GM10847 (cell line): Measurements from ENCODE around the gene EIF3I.

Source experiments
- POLR2A ChIP-seq: IDR thresholded peaks from 2 replicates; pipeline ENCODE4 v1.6.1; 2011; ENCODE audit not compliant: insufficient read length; ENCODE audit errors: extremely low read depth

The EIF3I gene

DNA sequence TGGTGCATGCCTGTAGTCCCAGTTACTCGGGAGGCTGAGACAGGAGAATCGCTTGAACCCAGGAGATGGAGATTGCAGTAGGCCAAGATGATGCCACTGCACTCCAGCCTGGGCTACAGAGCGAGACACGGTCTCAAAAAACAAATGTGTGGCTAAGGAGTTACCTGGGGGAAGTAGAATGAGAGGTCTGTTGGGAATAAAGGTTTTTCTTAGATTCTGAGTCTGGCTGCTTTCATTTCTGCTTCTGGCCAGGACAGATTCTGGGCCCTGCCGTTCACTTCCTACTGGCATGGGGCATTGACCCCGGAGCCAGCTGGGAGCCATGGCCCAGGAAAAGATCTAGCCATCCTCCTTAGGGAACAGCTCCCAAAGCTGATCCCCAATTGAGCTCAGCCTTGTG, 13.7 kb upstream of the EIF3I start:
- TF ChIP-seq POLR2A: no peak

DNA sequence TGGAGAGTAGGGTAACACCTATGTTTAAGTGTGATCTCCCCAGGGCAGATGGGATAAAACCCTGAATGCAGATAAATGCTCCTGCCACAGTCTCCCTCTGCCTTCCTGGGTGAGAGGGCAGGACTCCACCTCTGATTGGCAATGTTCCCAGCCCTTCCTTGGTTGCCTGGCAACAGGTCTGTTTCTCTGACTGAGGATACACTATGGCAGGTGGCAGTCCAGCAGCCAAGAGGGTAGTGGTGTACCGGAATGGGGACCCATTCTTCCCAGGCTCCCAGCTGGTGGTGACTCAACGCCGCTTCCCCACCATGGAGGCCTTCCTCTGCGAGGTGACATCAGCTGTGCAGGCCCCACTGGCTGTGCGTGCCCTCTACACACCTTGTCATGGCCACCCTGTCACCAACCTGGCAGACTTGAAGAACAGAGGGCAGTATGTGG, 13.3 kb upstream of the EIF3I start, which contains the start of gene DCDC2B:
Gene DCDC2B, plus strand, starts transcription at position 199 of the 438 bp plus-strand sequence. Its CDS starts 5 bp downstream, at position 204.
- no peak for TF ChIP-seq POLR2A

DNA sequence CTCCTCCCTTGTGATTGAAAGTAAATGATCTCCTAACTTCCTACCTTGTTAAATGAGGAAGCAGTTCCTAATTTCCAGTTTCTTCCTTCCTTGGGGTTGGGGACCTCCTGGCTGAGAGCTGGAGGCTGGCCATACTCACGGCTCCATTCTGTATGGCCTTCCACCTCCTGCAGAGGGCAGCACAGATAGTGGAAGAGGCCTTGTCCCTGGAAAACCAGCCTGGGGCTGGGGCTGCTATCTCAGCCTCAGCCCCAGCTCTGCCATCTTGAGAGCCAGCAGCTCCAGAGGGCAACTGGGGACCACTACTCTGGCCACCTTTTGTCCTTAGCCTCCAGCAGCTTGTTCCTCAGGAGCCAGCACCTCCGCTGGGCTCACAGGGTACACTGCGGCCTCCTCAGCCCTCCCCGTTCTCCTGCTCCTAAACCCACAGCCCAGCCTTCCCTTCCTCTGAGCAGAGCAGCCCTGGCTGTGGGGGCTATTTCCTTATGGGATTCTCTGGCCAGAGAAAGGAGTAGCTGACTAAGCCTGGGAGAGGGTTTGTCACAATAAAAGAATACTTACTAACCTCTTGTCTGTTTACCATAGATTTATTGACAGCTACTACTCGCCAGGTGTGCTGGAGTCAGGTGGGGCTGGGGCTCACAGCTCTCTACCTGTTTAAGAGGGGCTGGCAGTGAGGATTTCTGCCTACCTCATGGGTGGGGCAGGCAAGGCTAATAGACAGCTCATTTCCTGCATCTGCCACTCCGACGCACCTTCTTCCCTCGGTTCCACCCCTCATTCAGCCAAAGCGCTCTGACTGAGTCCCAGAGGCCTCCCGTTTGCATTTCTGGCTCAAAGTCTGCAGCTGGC, 6.4 kb upstream of the EIF3I start:
- TF ChIP-seq POLR2A: no peak

DNA sequence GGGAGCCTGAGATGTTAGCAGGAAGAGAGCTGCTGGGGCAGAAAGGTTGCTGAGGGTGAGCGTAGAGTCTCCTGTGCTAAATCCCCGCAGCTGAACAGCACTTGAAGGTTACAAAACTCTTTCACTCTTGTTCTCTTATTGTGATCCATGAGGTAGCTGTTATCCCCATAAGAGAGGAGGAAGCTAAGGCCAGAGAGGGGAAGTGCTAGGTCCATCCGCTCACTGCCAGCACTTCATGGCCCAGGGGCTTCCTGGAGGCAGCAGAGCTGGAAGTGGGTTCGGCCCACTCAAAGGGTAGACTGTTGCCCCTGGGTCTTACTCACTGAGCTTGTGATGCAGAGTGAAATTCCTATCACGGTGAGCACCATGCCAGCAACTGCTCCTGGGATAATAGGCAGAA, 5.6 kb upstream of the EIF3I start:
- TF ChIP-seq POLR2A: no peak

DNA sequence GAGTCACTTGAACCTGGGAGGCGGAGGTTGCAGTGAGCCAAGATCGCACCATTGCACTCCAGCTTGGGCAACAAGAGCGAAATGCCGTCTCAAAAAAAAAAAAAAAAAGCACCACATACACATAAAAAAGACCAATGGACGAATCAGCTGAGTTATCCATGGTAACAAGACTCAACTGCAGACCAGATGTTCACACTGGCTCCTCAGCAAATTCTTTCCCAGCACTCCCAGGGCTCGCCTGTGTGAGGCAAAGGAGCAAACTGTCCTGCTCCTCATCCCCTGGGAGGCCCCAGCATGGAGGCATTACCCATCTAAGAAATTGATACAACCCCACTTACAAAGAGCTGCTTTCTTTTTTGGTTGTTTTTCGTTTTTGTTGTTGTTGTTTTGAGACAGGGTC, 3.2 kb upstream of the EIF3I start:
- no peak for TF ChIP-seq POLR2A

DNA sequence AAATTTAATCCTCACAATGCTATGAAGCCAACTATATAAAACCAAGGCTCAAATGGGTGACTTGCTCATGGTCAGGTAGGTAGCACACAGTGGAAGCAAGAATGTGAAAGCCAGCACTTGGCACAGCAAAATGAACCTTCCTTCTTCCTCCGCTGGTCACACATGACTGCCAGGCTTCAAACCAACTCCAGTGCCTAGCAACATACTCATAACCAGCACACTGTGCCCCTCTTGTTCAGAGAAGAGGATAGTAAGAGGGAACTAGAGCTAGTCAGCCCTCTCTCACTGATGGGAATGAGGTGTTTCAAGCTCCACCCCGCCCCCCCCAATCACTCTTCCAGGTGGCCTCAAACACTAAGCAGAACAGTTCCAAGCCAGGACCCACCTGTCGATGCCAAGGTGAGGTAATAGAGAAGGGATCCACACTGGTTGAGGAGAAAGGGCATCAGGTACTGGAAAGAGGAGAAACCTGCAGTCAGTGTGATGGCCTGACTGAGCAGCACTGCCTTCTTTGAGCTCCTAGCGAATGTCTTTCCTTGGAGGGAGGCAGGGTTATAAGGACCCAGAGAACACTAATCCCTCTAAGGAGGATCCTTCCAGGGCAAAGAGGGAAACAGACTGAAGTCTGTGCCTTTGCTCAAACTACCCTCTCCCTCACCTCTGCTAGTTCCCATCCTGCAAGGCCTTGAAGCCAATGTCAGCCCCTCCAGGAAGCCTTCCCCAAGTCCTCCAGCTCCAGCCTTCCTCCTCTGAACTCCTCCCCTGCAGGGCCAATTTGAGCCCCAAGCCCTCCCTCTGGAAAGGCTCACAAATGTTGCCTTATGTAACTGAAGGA, 1.2 kb upstream of the EIF3I start:
- no peak for TF ChIP-seq POLR2A

DNA sequence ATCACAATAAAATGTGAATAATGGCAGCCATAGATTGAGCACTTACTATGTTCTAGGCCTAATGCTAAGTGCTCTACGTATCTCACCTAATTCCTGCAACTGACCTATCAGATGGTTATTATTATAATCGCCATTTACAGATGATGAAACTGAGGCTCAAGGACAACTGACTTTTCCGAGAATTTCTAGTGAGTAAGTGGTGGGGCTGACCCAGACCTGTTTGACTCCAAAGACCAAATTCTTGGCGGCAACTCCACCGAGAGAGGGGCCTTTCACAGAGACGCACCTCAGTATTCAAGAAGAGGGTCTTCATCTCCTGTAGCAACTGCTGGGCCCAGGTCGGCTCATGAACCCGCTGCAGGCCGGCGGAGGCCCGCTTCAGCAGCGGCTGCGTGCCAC, 627 bp upstream of the EIF3I start:
- TF ChIP-seq POLR2A: no peak

DNA sequence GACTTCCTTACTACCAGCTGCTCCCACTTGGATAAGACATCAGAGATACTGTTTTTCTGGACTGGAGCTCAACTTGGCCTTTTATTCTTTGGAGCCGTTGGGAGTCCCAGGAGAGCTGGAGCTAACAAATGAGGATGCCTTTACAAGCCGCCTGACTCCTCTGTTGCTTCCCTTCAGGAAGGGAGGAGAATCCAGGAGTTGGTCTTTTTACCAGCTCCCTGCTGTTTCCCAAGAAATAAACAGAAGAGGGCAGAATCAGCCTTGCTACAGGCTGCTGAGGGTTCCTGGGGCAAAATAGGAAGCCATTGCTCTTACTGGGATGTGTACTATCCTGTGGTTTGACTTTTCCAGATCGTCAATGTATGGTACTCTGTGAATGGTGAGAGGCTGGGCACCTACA, 1.5 kb downstream of the EIF3I start:
- TF ChIP-seq POLR2A: no peak

DNA sequence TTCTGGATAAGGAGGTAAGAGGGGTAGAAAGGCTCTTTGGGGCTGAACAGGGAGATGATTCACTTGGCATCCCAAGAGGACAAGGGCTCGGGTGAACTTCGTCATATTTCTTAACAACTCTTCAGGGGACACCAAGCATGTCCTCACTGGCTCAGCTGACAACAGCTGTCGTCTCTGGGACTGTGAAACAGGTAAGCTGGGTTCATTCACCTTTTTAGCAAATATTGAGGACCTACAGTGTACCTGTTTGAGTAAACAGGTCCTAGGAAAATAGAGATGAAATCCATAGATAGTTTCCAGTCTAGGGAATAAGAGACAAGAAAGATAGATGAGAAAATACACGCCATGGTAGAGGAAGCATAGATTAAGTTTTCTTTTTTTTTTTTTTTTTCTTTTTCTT, 2.1 kb downstream of the EIF3I start:
- no peak for TF ChIP-seq POLR2A

DNA sequence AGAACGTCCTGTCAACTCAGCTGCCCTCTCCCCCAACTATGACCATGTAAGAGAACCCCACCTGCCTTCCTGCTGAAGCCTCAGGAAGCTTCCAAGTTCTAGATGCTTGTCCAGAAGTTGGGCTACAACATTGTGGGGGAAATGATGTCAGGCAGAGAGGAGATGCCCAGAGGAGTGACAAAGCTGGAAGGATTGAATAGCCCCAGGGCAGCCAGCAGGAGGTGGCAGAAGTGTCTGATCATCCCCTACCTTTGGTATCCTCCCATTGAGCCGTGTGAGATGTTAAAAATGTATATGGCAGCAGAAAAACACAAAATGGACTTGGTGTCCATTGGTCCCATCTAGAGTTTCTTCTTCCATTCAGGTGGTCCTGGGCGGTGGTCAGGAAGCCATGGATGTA, 6.6 kb downstream of the EIF3I start:
- no peak for TF ChIP-seq POLR2A

DNA sequence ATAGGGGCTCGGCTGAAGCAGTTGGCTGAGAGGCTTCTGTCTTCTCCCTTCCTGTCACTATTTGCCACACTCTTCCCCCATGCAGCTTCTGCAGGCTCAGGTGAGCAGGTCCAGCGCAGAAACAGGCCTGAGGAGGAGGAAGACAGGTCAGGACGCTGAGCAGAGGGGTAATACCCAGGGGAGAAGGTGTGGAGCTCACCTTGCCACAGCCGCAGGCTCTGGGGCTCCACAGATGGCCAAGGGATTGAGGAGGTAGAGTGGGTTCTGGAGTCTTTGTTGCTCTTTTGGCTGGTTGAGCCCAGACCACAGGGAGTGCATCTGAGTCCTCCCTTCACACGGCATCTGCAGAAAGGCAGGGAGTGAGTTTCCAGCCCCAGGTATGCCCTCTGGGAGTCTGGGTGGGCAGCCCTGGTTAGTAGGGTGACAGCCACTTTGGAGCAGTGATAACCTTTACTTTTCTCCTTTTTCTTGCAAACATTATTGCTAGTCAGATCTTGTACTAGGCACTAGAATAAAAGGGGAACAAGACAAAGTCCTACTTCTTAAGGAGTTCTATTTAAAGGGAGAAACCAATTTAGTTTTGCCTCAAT, 9.7 kb downstream of the EIF3I start:
- no peak for TF ChIP-seq POLR2A

DNA sequence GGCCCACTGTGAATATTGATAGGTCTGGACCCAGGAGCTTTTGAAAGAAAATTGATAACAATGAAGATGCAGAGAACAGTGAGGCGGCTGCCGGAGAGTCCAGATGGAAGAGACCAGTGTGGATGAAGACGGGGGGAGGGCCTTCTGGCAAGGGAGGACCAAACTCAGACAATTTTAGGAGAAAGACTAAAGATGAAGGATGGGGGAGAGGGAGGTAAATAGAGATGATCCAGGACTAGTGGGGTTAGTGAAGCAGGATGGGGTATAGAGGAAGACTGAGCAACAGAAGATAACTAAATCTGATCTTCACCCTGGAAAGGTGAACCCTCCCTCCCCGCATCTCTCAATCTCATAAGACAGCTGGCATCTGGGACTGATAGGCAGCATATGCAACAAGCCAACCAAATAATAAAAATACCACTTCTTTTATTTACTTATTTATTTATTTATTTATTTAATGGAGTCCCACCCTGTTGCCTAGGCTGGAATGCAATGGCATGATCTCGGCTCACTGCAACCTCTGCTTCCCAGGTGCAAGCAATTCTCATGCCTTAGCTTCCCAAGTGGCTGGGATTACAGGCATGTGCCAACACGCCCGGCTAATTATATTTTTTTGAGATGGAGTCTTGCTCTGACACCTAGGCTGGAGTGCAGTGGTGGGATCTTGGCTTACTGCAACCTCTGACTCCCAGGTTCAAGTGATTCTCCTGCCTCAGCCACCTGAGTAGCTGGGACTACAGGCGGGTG, 10.5 kb downstream of the EIF3I start:
- no peak for TF ChIP-seq POLR2A

DNA sequence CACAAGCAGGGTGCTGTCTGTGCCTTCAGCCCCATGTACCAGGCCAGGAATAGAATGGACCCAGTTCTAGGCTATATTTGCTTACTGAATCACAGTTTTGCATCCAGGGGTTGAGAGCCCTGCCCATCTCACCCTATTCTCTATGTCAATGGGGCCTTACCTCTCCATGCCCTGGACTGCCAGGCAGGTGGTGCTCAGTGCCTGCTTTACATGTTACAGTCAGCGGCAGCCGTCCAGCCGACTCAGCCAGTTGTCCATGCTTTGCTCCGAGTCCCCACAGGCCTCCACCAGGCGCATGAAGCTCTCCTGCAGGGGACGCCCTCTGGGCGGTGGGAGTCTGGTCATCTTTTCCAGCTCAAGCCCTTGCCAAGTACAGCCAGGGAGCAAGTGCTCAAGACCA, 12.6 kb downstream of the EIF3I start:
- no peak for TF ChIP-seq POLR2A

DNA sequence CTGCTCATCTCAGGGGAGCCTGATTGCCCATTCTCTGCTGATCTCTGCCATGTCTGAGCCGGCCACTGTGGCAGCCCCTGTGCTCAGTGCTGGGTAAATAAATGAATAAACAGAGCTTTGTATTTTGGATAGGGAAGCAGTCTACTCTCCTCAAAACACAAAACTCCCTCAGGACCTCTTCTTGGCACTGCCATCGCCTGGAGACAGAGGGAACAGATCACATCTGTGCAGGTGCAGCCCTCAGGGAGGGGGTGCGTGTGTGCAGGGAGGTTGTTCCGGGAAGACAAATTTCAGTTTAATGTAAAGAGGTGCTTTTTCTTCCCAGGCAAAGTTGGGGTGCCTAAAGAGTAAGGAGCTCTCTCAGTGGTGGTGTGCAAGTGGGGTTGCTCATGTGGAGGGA, 17.1 kb downstream of the EIF3I start:
- no peak for TF ChIP-seq POLR2A

DNA sequence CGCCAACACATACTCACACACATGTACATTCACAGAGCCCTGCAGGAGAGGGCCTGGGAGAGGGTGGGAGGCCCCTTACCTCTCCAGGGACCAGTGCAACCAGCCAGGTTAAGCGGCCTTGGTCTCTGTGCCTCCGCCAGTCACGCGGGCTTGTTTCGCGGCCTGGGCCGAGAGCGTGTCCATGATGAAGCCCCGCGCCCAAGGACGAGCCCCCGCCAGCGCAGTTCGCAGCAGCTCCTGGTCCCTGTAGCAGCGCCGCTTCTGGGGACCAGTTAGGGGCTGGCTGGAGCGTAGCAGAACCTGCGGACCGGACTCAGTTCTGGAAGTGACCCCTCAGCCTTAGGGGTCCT, 17.6 kb downstream of the EIF3I start:
- no peak for TF ChIP-seq POLR2A
